HFFc6 (cell line): ENCODE results near the gene SH3RF3. TPM values are rescaled to one million over a fixed set of nuclear protein-coding genes. Genes with fewer than 3 reads are reported as not detected.

Experiments used
- DNase-seq: peaks from one replicate; pipeline ENCODE4 v3.0.0-alpha.2; 2018
- H3K27ac Mint-ChIP-seq: 2 replicates; pipeline ENCODE4 v1.8.0; 2020; ENCODE audit warnings: mild to moderate bottlenecking, mixed read lengths
- H3K27me3 Mint-ChIP-seq: 2 replicates; pipeline ENCODE4 v1.8.0; 2021; ENCODE audit warnings: mild to moderate bottlenecking, moderate library complexity, mixed read lengths; ENCODE audit not compliant: insufficient read depth
- H3K36me3 Mint-ChIP-seq: 2 replicates; pipeline ENCODE4 v1.8.0; 2021; ENCODE audit warnings: low read depth, mixed read lengths
- H3K4me1 Mint-ChIP-seq: 2 replicates; pipeline ENCODE4 v1.8.0; 2020; ENCODE audit warnings: low read depth, mixed read lengths
- H3K4me3 Mint-ChIP-seq: 2 replicates; pipeline ENCODE4 v1.8.0; 2020; ENCODE audit warnings: mild to moderate bottlenecking, moderate library complexity, mixed read lengths
- H3K9me3 Mint-ChIP-seq: 2 replicates; pipeline ENCODE4 v1.8.0; 2020; ENCODE audit warnings: mild to moderate bottlenecking, mixed read lengths
- microRNA-seq: library from miRNA; unstranded; fragments of <30 nt; microRNA quantifications from one replicate; pipeline ENCODE4, GENCODE V29; 2019
- total RNA-seq, 6 experiments: library from RNA; stranded (reverse); fragmentation: NEBNext Ultra II Directional; extraction: Animal tissue kit (Norgen Biotek cat#: 25700); gene quantifications; 2 replicates in 1 of 6; 3 replicates in 5 of 6; pipeline ENCODE4 v1.2.3, GENCODE V29; 2021
- TF ChIP-seq, protein P1 (sequence below): fragments of 200-600 bp; sonication (generic); IDR thresholded peaks from 2 replicates; pipeline ENCODE4 v1.5.0; 2021; ENCODE audit warnings: antibody characterized with exemption, mild to moderate bottlenecking

Gene SH3RF3
- total RNA-seq, 6 experiments from 2014 or later = 2.4 to 4.4 (median 3.7) TPM

DNA sequence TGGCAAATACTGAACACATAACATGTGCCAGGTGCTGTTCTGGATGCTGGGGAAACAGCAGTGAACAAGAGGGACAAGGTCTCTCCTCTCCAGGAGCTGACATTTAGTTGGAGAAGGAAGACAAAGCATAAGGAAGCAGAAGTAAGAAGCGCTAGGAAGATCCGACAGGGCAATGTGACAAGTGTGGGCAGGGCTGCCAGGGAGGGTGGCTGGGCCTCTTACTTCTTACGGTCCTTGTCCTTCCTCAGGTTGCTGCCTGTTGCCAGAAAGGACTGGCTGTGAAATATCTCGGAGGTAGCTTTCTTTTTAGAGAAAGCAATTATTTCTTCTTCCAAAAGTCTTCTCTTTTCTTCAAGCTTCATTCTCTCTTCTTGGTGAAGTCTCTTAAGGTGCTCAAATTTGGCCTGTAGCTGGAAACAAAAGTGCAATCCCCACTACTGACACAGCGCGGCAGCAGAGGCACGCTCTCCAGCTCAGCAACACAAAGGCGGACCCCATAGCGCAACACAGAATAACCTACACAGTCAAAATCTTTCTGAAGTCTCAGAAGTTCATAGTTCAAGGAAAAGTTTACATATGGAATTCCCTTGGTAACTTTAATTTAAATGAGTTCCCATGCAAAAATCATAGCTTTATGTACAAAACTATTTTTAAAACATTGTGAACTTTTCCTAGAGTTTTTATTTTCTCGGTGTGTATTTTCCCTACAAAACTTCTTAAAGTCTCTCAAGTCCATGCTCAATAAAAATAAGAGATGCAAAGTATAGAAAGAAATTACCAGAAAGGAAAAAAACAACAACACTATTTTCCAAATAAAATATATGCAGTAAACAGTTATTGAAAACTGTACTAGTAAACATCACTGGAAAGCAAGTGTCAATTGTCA, 417.1 kb downstream of the SH3RF3 start:
- Mint-ChIP-seq H3K4me1 (peaks cover 18% of the 10 kb centered on the region), H3K9me3 (no peaks in the 10 kb centered on the region), H3K4me3 (no peak overlapping the region), H3K36me3 (0 out of 2 replicates have a peak, but pooled peaks cover 25% of the 10 kb centered on the region), H3K27me3 (no peaks in the 10 kb centered on the region; the same call in none of the 2 replicates), H3K27ac (no peak overlapping the region)
- TF ChIP-seq, protein P1, sequence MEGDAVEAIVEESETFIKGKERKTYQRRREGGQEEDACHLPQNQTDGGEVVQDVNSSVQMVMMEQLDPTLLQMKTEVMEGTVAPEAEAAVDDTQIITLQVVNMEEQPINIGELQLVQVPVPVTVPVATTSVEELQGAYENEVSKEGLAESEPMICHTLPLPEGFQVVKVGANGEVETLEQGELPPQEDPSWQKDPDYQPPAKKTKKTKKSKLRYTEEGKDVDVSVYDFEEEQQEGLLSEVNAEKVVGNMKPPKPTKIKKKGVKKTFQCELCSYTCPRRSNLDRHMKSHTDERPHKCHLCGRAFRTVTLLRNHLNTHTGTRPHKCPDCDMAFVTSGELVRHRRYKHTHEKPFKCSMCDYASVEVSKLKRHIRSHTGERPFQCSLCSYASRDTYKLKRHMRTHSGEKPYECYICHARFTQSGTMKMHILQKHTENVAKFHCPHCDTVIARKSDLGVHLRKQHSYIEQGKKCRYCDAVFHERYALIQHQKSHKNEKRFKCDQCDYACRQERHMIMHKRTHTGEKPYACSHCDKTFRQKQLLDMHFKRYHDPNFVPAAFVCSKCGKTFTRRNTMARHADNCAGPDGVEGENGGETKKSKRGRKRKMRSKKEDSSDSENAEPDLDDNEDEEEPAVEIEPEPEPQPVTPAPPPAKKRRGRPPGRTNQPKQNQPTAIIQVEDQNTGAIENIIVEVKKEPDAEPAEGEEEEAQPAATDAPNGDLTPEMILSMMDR = peak; percentile 94
- peak; percentile 43 for DNase-seq

DNA sequence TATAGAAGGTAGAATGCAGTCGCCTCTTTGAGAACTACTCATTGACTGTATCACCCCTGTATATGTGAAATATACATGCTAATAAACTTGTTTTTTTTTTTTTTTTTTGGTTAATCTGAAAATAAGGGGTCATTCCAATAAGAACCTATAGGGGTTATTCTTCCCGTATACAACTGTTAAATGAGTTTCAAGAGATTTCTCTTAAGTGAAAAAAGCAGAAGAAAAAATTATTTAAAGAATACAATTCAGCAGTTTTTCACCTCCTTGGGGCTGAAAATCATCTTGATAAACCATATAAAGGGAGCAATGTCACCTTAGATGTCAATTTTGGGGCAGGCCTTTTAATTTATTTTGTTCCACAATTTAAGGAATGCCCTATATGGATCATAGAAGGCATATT, 418.3 kb downstream of the SH3RF3 start:
- no peak overlapping the region for H3K4me3 Mint-ChIP-seq
- no peak for DNase-seq
- peaks cover 18% of the 10 kb centered on the region for H3K4me1 Mint-ChIP-seq
- TF ChIP-seq, protein P1 = peak; percentile 53
- no peak overlapping the region for H3K27ac Mint-ChIP-seq
- H3K36me3 Mint-ChIP-seq = peaks cover 23% of the 10 kb centered on the region; the same call in 1 of the 2 replicates
- no peaks in the 10 kb centered on the region for H3K9me3 Mint-ChIP-seq
- no peaks in the 10 kb centered on the region; the same call in none of the 2 replicates for H3K27me3 Mint-ChIP-seq

DNA sequence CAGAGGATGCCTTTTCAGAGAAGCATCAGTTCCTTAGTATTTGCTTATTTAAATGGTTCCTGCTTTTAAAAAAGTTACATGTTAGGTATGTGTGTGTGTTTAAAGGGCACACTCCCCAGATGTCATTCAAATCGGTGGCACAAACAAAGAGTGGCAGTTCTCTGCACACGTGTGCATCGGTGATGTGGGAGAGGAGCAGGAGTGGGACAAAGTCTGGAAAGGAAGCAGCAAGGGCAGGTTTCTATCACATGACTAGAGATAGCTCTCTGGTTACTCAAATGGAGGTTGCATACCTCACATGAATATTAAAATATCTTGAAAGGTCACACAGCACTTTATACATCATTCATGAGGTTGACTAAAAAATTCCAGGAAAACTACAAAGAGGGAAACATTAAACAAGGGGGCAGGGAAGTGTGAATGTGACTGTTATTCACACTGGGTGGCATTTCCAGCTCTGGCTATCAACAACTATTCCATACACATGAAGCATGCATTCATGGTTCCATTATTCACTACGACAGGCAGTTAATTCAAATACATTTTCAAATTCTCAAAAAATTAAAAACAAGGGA, 420.1 kb downstream of the SH3RF3 start:
- Mint-ChIP-seq H3K9me3 (no peaks in the 10 kb centered on the region), H3K4me3 (no peak overlapping the region), H3K27me3 (no peaks in the 10 kb centered on the region; the same call in none of the 2 replicates), H3K4me1 (peaks cover 19% of the 10 kb centered on the region), H3K36me3 (peaks cover 29% of the 10 kb centered on the region), H3K27ac (peak overlapping the region; percentile 8; the same call in 1 of the 2 replicates)
- DNase-seq = no peak
- TF ChIP-seq, protein P1 = no peak

Small RNA genes lying within 50 kb of the gene (microRNA-seq; reads per million reads assigned to microRNA genes)
- gene MIR4265 (not detected), gene MIR4266 (not detected)

Other genes starting within 250 kb of the SH3RF3 start
- not detected for gene EDAR, start 140.0 kb upstream of the SH3RF3 start, total RNA-seq